Measurements from ENCODE around the gene TP53I13. TPM values are rescaled to one million over a fixed set of nuclear protein-coding genes. Genes with fewer than 3 reads are reported as not detected.

Gene TP53I13
- total RNA-seq, 4 donors from 2014 or later, result 31.6 to 45.9 (median 40.3) TPM

GRCh38 chr17:29565643-29566472 is 2.6 kb upstream of the TP53I13 start:
- Histone ChIP-seq H3K9me3 (no peaks in the 10 kb centered on the region), H3K4me1 (peaks cover 53% of the 10 kb centered on the region), H3K27me3 (no peaks in the 10 kb centered on the region), H3K36me3 (peaks cover 7% of the 10 kb centered on the region), H3K27ac (peak overlapping the region; percentile 85), H3K4me3 (peak overlapping the region; percentile 69)
- no peak for TF ChIP-seq CTCF (IDR thresholded peaks at IDR 0.05)
- WGBS, result 41% methylated on average over 11 of the region's 55 CpGs
- peak; percentile 74 to 81 for DNase-seq (ENCODE audit: low spot score in 2 of 2)

- peak within 1 kb of the TSS; percentile 85 for H3K27ac ChIP-seq
- peak; percentile 80 to 83 for DNase-seq (ENCODE audit: low spot score in 2 of 2)
- peak within 1 kb of the TSS; percentile 69 for H3K4me3 ChIP-seq
- H3K36me3 ChIP-seq, result peaks cover 7% of the 10 kb centered on the region
- TF ChIP-seq CTCF (IDR thresholded peaks at IDR 0.05), result no peak
- TF ChIP-seq POLR2AphosphoS5 (IDR thresholded peaks at IDR 0.05), result no peak
- no peak for TF ChIP-seq POLR2A (IDR thresholded peaks at IDR 0.05)
- TF ChIP-seq EP300 (IDR thresholded peaks at IDR 0.05), result no peak
- no peaks in the 10 kb centered on the region for H3K27me3 ChIP-seq
- H3K4me1 ChIP-seq, result peaks cover 57% of the 10 kb centered on the region
- WGBS, result no CpG with 5 or more reads among the region's 94 CpGs
- no peaks in the 10 kb centered on the region for H3K9me3 ChIP-seq
These were observed 1.8 kb upstream of the TP53I13 start, which contains the start of gene ABHD15 for GRCh38 chr17:29566473-29567303. Gene ABHD15 (minus strand): TSS chr17:29567037. CDS start chr17:29566966, 71 bp downstream.

GRCh38 chr17:29567304-29567553 is 1.3 kb upstream of the TP53I13 start:
- no peak for DNase-seq (ENCODE audit: low spot score in 2 of 2)
- Histone ChIP-seq H3K9me3 (no peaks in the 10 kb centered on the region), H3K4me3 (peak overlapping the region; percentile 69), H3K27me3 (no peaks in the 10 kb centered on the region), H3K36me3 (peaks cover 2% of the 10 kb centered on the region), H3K4me1 (peaks cover 62% of the 10 kb centered on the region), H3K27ac (peak overlapping the region; percentile 85)
- TF ChIP-seq EP300 (IDR thresholded peaks at IDR 0.05) (no peak), POLR2A (IDR thresholded peaks at IDR 0.05) (no peak), POLR2AphosphoS5 (IDR thresholded peaks at IDR 0.05) (no peak), CTCF (IDR thresholded peaks at IDR 0.05) (no peak)
- WGBS, result 0% methylated on average over 13 of the region's 27 CpGs

GRCh38 chr17:29567554-29568330 is 759 bp upstream of the TP53I13 start:
- peak; percentile 83 to 88 for DNase-seq (ENCODE audit: low spot score in 2 of 2)
- 0% methylated on average over 24 of the region's 63 CpGs for WGBS

More at GRCh38 chr17:29567554-29568330, 759 bp upstream of the TP53I13 start:
- no peaks in the 10 kb centered on the region for H3K9me3 ChIP-seq
- no peaks in the 10 kb centered on the region for H3K27me3 ChIP-seq
- H3K4me1 ChIP-seq, result peaks cover 67% of the 10 kb centered on the region
- H3K4me3 ChIP-seq, result peak overlapping the region; percentile 69
- TF ChIP-seq EP300 (IDR thresholded peaks at IDR 0.05) (no peak), POLR2A (IDR thresholded peaks at IDR 0.05) (no peak), CTCF (IDR thresholded peaks at IDR 0.05) (peak in 1 of 2 donors; percentile 52), POLR2AphosphoS5 (IDR thresholded peaks at IDR 0.05) (no peak)
- H3K27ac ChIP-seq, result peak overlapping the region; percentile 85
- H3K36me3 ChIP-seq, result no peaks in the 10 kb centered on the region

Measured in suprapubic skin (tissue), 4 donors.